CD4-positive, alpha-beta T cell treated with Interleukin-15 for 1 hour (primary cell): ENCODE results near the gene DNPH1.

Experiments used
- DNase-seq: peaks from one replicate; pipeline ENCODE4 v3.0.0-alpha.2; 2020

DNPH1 gene

GRCh38 chr6:43207286-43207685 is 22.0 kb downstream of the DNPH1 start:
- no peak for DNase-seq

- no peak for DNase-seq
These were observed 23.4 kb downstream of the DNPH1 start for GRCh38 chr6:43205849-43206248.

- DNase-seq, result no peak
These were observed 24.8 kb downstream of the DNPH1 start for GRCh38 chr6:43204271-43205105.

- DNase-seq, result no peak
These were observed 25.6 kb downstream of the DNPH1 start for GRCh38 chr6:43203718-43204095.

GRCh38 chr6:43203029-43203717 is 26.1 kb downstream of the DNPH1 start:
- no peak for DNase-seq

- no peak for DNase-seq
These were observed 26.8 kb downstream of the DNPH1 start for GRCh38 chr6:43202451-43202850.

GRCh38 chr6:43200541-43200940 is 28.7 kb downstream of the DNPH1 start:
- DNase-seq, result no peak

GRCh38 chr6:43199912-43200311 is 29.4 kb downstream of the DNPH1 start:
- DNase-seq, result no peak

GRCh38 chr6:43196337-43196736 is 32.9 kb downstream of the DNPH1 start:
- no peak for DNase-seq

GRCh38 chr6:43193929-43194328 is 35.4 kb downstream of the DNPH1 start:
- DNase-seq, result no peak

- DNase-seq, result no peak
These were observed 36.4 kb downstream of the DNPH1 start for GRCh38 chr6:43192911-43193310.

GRCh38 chr6:43189776-43190304 is 39.4 kb downstream of the DNPH1 start:
- no peak for DNase-seq

GRCh38 chr6:43188426-43188825 is 40.9 kb downstream of the DNPH1 start:
- DNase-seq, result no peak

GRCh38 chr6:43187821-43188220 is 41.5 kb downstream of the DNPH1 start:
- DNase-seq, result no peak

- no peak for DNase-seq
These were observed 42.6 kb downstream of the DNPH1 start for GRCh38 chr6:43186706-43187105.

- DNase-seq, result no peak
These were observed 43.3 kb downstream of the DNPH1 start for GRCh38 chr6:43186019-43186418.

- DNase-seq, result no peak
These were observed 43.8 kb downstream of the DNPH1 start for GRCh38 chr6:43185391-43185985.

GRCh38 chr6:43184268-43184985 is 44.9 kb downstream of the DNPH1 start:
- DNase-seq, result no peak

- no peak for DNase-seq
These were observed 45.8 kb downstream of the DNPH1 start for GRCh38 chr6:43183441-43183840.

GRCh38 chr6:43181942-43182860 is 47.1 kb downstream of the DNPH1 start, which contains the start of gene CUL9:
Gene CUL9, plus strand, starts transcription at chr6:43182196. Its CDS starts 2,115 bp downstream, at chr6:43184311.
- peak; percentile 80 for DNase-seq

- DNase-seq, result no peak
These were observed 47.7 kb downstream of the DNPH1 start for GRCh38 chr6:43181621-43181941.

- DNase-seq, result no peak
These were observed 48.3 kb downstream of the DNPH1 start for GRCh38 chr6:43180985-43181384.
